ENCODE results near the gene LRRC51.

LRRC51 gene

GRCh38 chr11:72080326-72081183 is at the start of gene LRRC51, which contains the start of gene NUMA1:
LRRC51 (plus strand) TSS chr11:72080850; CDS start chr11:72089084, 8,234 bp downstream.
NUMA1 (minus strand) TSS chr11:72080542; CDS start chr11:72035943, 44,599 bp downstream.
- DNase-seq (ENCODE audit: low read depth in 2 of 2): peak; percentile 97 to 98

- no peak for DNase-seq (ENCODE audit: low read depth in 2 of 2)
Measured at GRCh38 chr11:72036687-72037086, 44.0 kb upstream of the LRRC51 start.

- DNase-seq (ENCODE audit: low read depth in 2 of 2): no peak
Measured at GRCh38 chr11:72037554-72038311, 42.9 kb upstream of the LRRC51 start.

GRCh38 chr11:72038491-72038890 is 42.2 kb upstream of the LRRC51 start:
- DNase-seq (ENCODE audit: low read depth in 2 of 2): no peak

- DNase-seq (ENCODE audit: low read depth in 2 of 2): no peak
Measured at GRCh38 chr11:72039031-72039855, 41.4 kb upstream of the LRRC51 start.

- DNase-seq (ENCODE audit: low read depth in 2 of 2): no peak
Measured at GRCh38 chr11:72039856-72040401, 40.7 kb upstream of the LRRC51 start.

GRCh38 chr11:72040491-72041363 is 39.9 kb upstream of the LRRC51 start:
- peak; percentile 50 to 62 for DNase-seq (ENCODE audit: low read depth in 2 of 2)

- DNase-seq (ENCODE audit: low read depth in 2 of 2): peak in 1 of 2 donors; percentile 19
Measured at GRCh38 chr11:72041364-72042063, 39.1 kb upstream of the LRRC51 start.

GRCh38 chr11:72042064-72042745 is 38.4 kb upstream of the LRRC51 start:
- no peak for DNase-seq (ENCODE audit: low read depth in 2 of 2)

GRCh38 chr11:72045849-72046248 is 34.8 kb upstream of the LRRC51 start:
- DNase-seq (ENCODE audit: low read depth in 2 of 2): no peak

- no peak for DNase-seq (ENCODE audit: low read depth in 2 of 2)
Measured at GRCh38 chr11:72048766-72049460, 31.7 kb upstream of the LRRC51 start.

- no peak for DNase-seq (ENCODE audit: low read depth in 2 of 2)
Measured at GRCh38 chr11:72058416-72059034, 22.1 kb upstream of the LRRC51 start.

GRCh38 chr11:72061739-72062396 is 18.8 kb upstream of the LRRC51 start:
- DNase-seq (ENCODE audit: low read depth in 2 of 2): no peak

- DNase-seq (ENCODE audit: low read depth in 2 of 2): no peak
Measured at GRCh38 chr11:72066855-72067254, 13.8 kb upstream of the LRRC51 start.

GRCh38 chr11:72067266-72067665 is 13.4 kb upstream of the LRRC51 start:
- no peak for DNase-seq (ENCODE audit: low read depth in 2 of 2)

GRCh38 chr11:72067676-72068075 is 13.0 kb upstream of the LRRC51 start:
- DNase-seq (ENCODE audit: low read depth in 2 of 2): no peak

GRCh38 chr11:72069200-72069599 is 11.4 kb upstream of the LRRC51 start:
- DNase-seq (ENCODE audit: low read depth in 2 of 2): no peak

- DNase-seq (ENCODE audit: low read depth in 2 of 2): no peak
Measured at GRCh38 chr11:72069787-72070251, 10.8 kb upstream of the LRRC51 start.

Measured in activated CD4-positive, alpha-beta T cell treated with anti-CD3 and anti-CD28 coated beads for 24 hours (primary cell).